ENCODE data around the gene GBP1. TPM values are rescaled to one million over a fixed set of nuclear protein-coding genes. Genes with fewer than 3 reads are reported as not detected.
"Not testable (repeated sequence)": the region's sequence is repeated elsewhere in the genome, so short reads cannot be mapped to it uniquely, and the experiment has no call there.

The GBP1 gene
- total RNA-seq, 2 experiments from 2014 or later, result 146 to 147 TPM

GRCh38 chr1:89051300-89051954 is 13.6 kb downstream of the GBP1 start:
- Mint-ChIP-seq H3K9me3 (ENCODE audit: insufficient read depth) (no peaks in the 10 kb centered on the region), H3K4me1 (ENCODE audit: low read depth) (peaks cover 8% of the 10 kb centered on the region), H3K27me3 (ENCODE audit: low read depth) (no peaks in the 10 kb centered on the region), H3K36me3 (ENCODE audit: low read depth) (peaks cover 77% of the 10 kb centered on the region), H3K27ac (no peak overlapping the region), H3K4me3 (no peak overlapping the region)
- CTCF ChIA-PET, result no interaction called here
- DNase-seq (no peak), ATAC-seq (no peak)
- POLR2A ChIA-PET, result no interaction called here

GRCh38 chr1:89050649-89051033 is 14.4 kb downstream of the GBP1 start:
- Mint-ChIP-seq H3K27ac (no peak overlapping the region), H3K9me3 (ENCODE audit: insufficient read depth) (no peaks in the 10 kb centered on the region), H3K27me3 (ENCODE audit: low read depth) (no peaks in the 10 kb centered on the region), H3K4me3 (no peak overlapping the region), H3K36me3 (ENCODE audit: low read depth) (peaks cover 69% of the 10 kb centered on the region), H3K4me1 (ENCODE audit: low read depth) (peaks cover 5% of the 10 kb centered on the region)
- ChIA-PET CTCF (no interaction called here), POLR2A (no interaction called here)
- ATAC-seq (peak; percentile 11), DNase-seq (no peak)

- DNase-seq; H3K4me3 Mint-ChIP-seq; H3K9me3 Mint-ChIP-seq (ENCODE audit: insufficient read depth); POLR2A ChIA-PET; H3K4me1 Mint-ChIP-seq (ENCODE audit: low read depth); H3K27me3 Mint-ChIP-seq (ENCODE audit: low read depth); CTCF ChIA-PET: not testable (repeated sequence)
- peak; percentile 29 for ATAC-seq
- Mint-ChIP-seq H3K27ac (peak overlapping the region; percentile 44), H3K36me3 (ENCODE audit: low read depth) (peaks cover 63% of the 10 kb centered on the region)
Measured at GRCh38 chr1:89049901-89050648, 14.9 kb downstream of the GBP1 start.

GRCh38 chr1:89049187-89049586 is 15.8 kb downstream of the GBP1 start:
- CTCF ChIA-PET; H3K9me3 Mint-ChIP-seq (ENCODE audit: insufficient read depth); ATAC-seq; POLR2A ChIA-PET; DNase-seq; H3K27ac Mint-ChIP-seq; H3K27me3 Mint-ChIP-seq (ENCODE audit: low read depth); H3K4me1 Mint-ChIP-seq (ENCODE audit: low read depth); H3K4me3 Mint-ChIP-seq: not testable (repeated sequence)
- peaks cover 60% of the 10 kb centered on the region for H3K36me3 Mint-ChIP-seq (ENCODE audit: low read depth)

GRCh38 chr1:89047734-89048133 is 17.3 kb downstream of the GBP1 start:
- DNase-seq (no peak), ATAC-seq (no peak)
- Mint-ChIP-seq H3K9me3 (ENCODE audit: insufficient read depth) (peaks cover 8% of the 10 kb centered on the region), H3K4me3 (no peak overlapping the region), H3K4me1 (ENCODE audit: low read depth) (peaks cover 5% of the 10 kb centered on the region), H3K27ac (peak overlapping the region; percentile 47), H3K27me3 (ENCODE audit: low read depth) (no peaks in the 10 kb centered on the region), H3K36me3 (ENCODE audit: low read depth) (peaks cover 55% of the 10 kb centered on the region)
- CTCF ChIA-PET, result interaction anchor here (0.6 to 1.5 kb wide), 2 partner anchors 16 to 406 kb away, joined by 3 read pairs; no protein-coding TSS in a partner anchor
- POLR2A ChIA-PET, result no interaction called here

- H3K4me3 Mint-ChIP-seq, DNase-seq, POLR2A ChIA-PET: not testable (repeated sequence)
Measured at GRCh38 chr1:89046318-89047183, 18.5 kb downstream of the GBP1 start.

GRCh38 chr1:89044970-89045721 is 19.9 kb downstream of the GBP1 start:
- no peak overlapping the region for H3K27ac Mint-ChIP-seq

More at GRCh38 chr1:89046318-89047183, 18.5 kb downstream of the GBP1 start:
- CTCF ChIA-PET, result interaction anchor here (0.9 to 1.5 kb wide), 5 partner anchors 10 to 62 kb away, joined by 3 to 5 read pairs (median 3); no protein-coding TSS in a partner anchor
- H3K27me3 Mint-ChIP-seq (ENCODE audit: low read depth); H3K27ac Mint-ChIP-seq; ATAC-seq; H3K9me3 Mint-ChIP-seq (ENCODE audit: insufficient read depth); H3K4me1 Mint-ChIP-seq (ENCODE audit: low read depth): not testable (repeated sequence)
- peaks cover 55% of the 10 kb centered on the region for H3K36me3 Mint-ChIP-seq (ENCODE audit: low read depth)

GRCh38 chr1:89043940-89044339 is 21.1 kb downstream of the GBP1 start:
- H3K4me1 Mint-ChIP-seq (ENCODE audit: low read depth), result peaks cover 11% of the 10 kb centered on the region
- DNase-seq (no peak), ATAC-seq (no peak)
- peaks cover 12% of the 10 kb centered on the region for H3K9me3 Mint-ChIP-seq (ENCODE audit: insufficient read depth)
- H3K27ac Mint-ChIP-seq, result no peak overlapping the region
- H3K4me3 Mint-ChIP-seq, result no peak overlapping the region
- no peaks in the 10 kb centered on the region for H3K27me3 Mint-ChIP-seq (ENCODE audit: low read depth)
- CTCF ChIA-PET, result no interaction called here
- peaks cover 37% of the 10 kb centered on the region for H3K36me3 Mint-ChIP-seq (ENCODE audit: low read depth)
- POLR2A ChIA-PET, result no interaction called here

More at GRCh38 chr1:89044970-89045721, 19.9 kb downstream of the GBP1 start:
- H3K4me3 Mint-ChIP-seq, result no peak overlapping the region
- H3K4me1 Mint-ChIP-seq (ENCODE audit: low read depth), result peaks cover 15% of the 10 kb centered on the region
- CTCF ChIA-PET, result no interaction called here
- POLR2A ChIA-PET, result no interaction called here
- DNase-seq (no peak), ATAC-seq (no peak)
- H3K9me3 Mint-ChIP-seq (ENCODE audit: insufficient read depth), result peaks cover 12% of the 10 kb centered on the region
- peaks cover 47% of the 10 kb centered on the region for H3K36me3 Mint-ChIP-seq (ENCODE audit: low read depth)
- H3K27me3 Mint-ChIP-seq (ENCODE audit: low read depth), result no peaks in the 10 kb centered on the region

GRCh38 chr1:89042491-89042890 is 22.5 kb downstream of the GBP1 start:
- ChIA-PET CTCF (interaction anchor here (1.0 to 2.5 kb wide), 3 partner anchors 12 to 23 kb away, joined by 3 to 8 read pairs (median 3); partner anchors contain the start of gene GBP1), POLR2A (interaction anchor here (1.2 to 2.8 kb wide), 2 partner anchors 20 to 21 kb away, joined by 5 to 11 read pairs; partner anchors contain the start of gene GBP3)
- Mint-ChIP-seq H3K9me3 (ENCODE audit: insufficient read depth) (peaks cover 12% of the 10 kb centered on the region), H3K4me1 (ENCODE audit: low read depth) (peaks cover 11% of the 10 kb centered on the region), H3K27me3 (ENCODE audit: low read depth) (no peaks in the 10 kb centered on the region), H3K4me3 (no peak overlapping the region), H3K36me3 (ENCODE audit: low read depth) (peaks cover 23% of the 10 kb centered on the region), H3K27ac (no peak overlapping the region)
- ATAC-seq, result no peak
- DNase-seq, result no peak

- CTCF ChIA-PET, result interaction anchor here (0.8 to 2.5 kb wide), 2 partner anchors 23 to 44 kb away, joined by 4 to 8 read pairs; partner anchors contain the start of gene GBP1
- H3K27me3 Mint-ChIP-seq (ENCODE audit: low read depth), result no peaks in the 10 kb centered on the region
- POLR2A ChIA-PET, result interaction anchor here (0.7 to 2.8 kb wide), 3 partner anchors 19 to 23 kb away, joined by 4 to 11 read pairs (median 4); partner anchors contain the start of genes GBP1 and GBP3
- H3K36me3 Mint-ChIP-seq (ENCODE audit: low read depth), result peaks cover 22% of the 10 kb centered on the region
- peaks cover 11% of the 10 kb centered on the region for H3K4me1 Mint-ChIP-seq (ENCODE audit: low read depth)
- no peak overlapping the region for H3K4me3 Mint-ChIP-seq
- DNase-seq, result no peak
- no peak overlapping the region for H3K27ac Mint-ChIP-seq
- peaks cover 18% of the 10 kb centered on the region for H3K9me3 Mint-ChIP-seq (ENCODE audit: insufficient read depth)
- ATAC-seq, result no peak
Measured at GRCh38 chr1:89041721-89042120, 23.3 kb downstream of the GBP1 start.

- Mint-ChIP-seq H3K4me1 (ENCODE audit: low read depth) (peaks cover 11% of the 10 kb centered on the region), H3K27me3 (ENCODE audit: low read depth) (no peaks in the 10 kb centered on the region), H3K4me3 (no peak overlapping the region), H3K36me3 (ENCODE audit: low read depth) (peaks cover 22% of the 10 kb centered on the region), H3K9me3 (ENCODE audit: insufficient read depth) (peaks cover 18% of the 10 kb centered on the region), H3K27ac (no peak overlapping the region)
- ATAC-seq (peak; percentile 59), DNase-seq (no peak)
- CTCF ChIA-PET, result interaction anchor here (0.8 to 2.5 kb wide), 3 partner anchors 24 to 316 kb away, joined by 3 to 8 read pairs (median 4); partner anchors contain the start of gene GBP1
- POLR2A ChIA-PET, result interaction anchor here (0.7 to 2.8 kb wide), 3 partner anchors 19 to 24 kb away, joined by 4 to 11 read pairs (median 4); partner anchors contain the start of genes GBP1 and GBP3
Measured at GRCh38 chr1:89041119-89041641, 23.8 kb downstream of the GBP1 start.
